HepG2 (cell line): ENCODE measurements around the gene ANTXR1. TPM values are rescaled to one million over a fixed set of nuclear protein-coding genes. Genes with fewer than 3 reads are reported as not detected.

ENCODE experiments used
- AGO1 ChIP-seq: fragments of 200-400 bp; formaldehyde crosslinking; IDR thresholded peaks from 2 replicates; pipeline ENCODE4 v1.6.1; 2017; ENCODE audit warnings: mild to moderate bottlenecking, low read depth, low read length, moderate library complexity; ENCODE audit not compliant: poor library complexity, severe bottlenecking
- BRD4 ChIP-seq: sonication (generic); formaldehyde crosslinking; IDR thresholded peaks from 2 replicates; pipeline ENCODE4 v1.4.0; 2020; ENCODE audit warnings: missing genetic modification reagents
- GFI1 ChIP-seq: sonication (generic); formaldehyde crosslinking; IDR thresholded peaks from 2 replicates; pipeline ENCODE4 v1.5.0; 2020; ENCODE audit warnings: missing genetic modification reagents, mild to moderate bottlenecking, borderline replicate concordance
- HMGA1 ChIP-seq: sonication (generic); formaldehyde crosslinking; conservative IDR thresholded peaks from 2 replicates; pipeline ENCODE4 v1.4.0; 2020; ENCODE audit warnings: missing genetic modification reagents
- HNF4A ChIP-seq: sonication (generic); formaldehyde crosslinking; IDR thresholded peaks from 2 replicates; pipeline ENCODE4 v1.4.0; 2020; ENCODE audit warnings: missing genetic modification reagents
- HNF4G ChIP-seq, 2 experiments: sonication (generic) in 1 of 2; formaldehyde crosslinking in 1 of 2; IDR thresholded peaks; 2 replicates each; pipeline versions ENCODE4 v1.4.0 to v1.6.1; 2011 to 2020; ENCODE audit warnings: borderline replicate concordance in 2 of 2, low read depth in 2 of 2, mild to moderate bottlenecking in 2 of 2, low read length in 1 of 2, missing genetic modification reagents in 1 of 2, moderate library complexity in 1 of 2
- IRF2 ChIP-seq: IDR thresholded peaks from 2 replicates; pipeline ENCODE4 v1.6.1; 2018; ENCODE audit warnings: missing genetic modification reagents, missing compliant biosample characterization
- KDM1A ChIP-seq: IDR thresholded peaks from 2 replicates; pipeline ENCODE4 v1.6.1; 2016; ENCODE audit warnings: missing compliant biosample characterization
- NCOA5 ChIP-seq: sonication (generic); formaldehyde crosslinking; IDR thresholded peaks from 2 replicates; pipeline ENCODE4 v1.4.0; 2020; ENCODE audit warnings: missing genetic modification reagents
- NKX3-1 ChIP-seq: sonication (generic); formaldehyde crosslinking; IDR thresholded peaks from 2 replicates; pipeline ENCODE4 v1.5.0; 2020; ENCODE audit warnings: missing genetic modification reagents
- POLR2A ChIP-seq, 2 experiments: IDR thresholded peaks; 2 replicates each; pipeline ENCODE4 v1.6.1; 2011; ENCODE audit warnings: low read depth in 2 of 2, low read length in 2 of 2, mild to moderate bottlenecking in 1 of 2, moderate library complexity in 1 of 2; ENCODE audit not compliant: insufficient read depth in 1 of 2
- PRMT3 ChIP-seq: sonication (generic); formaldehyde crosslinking; IDR thresholded peaks from 2 replicates; pipeline ENCODE4 v1.8.1; 2022; ENCODE audit warnings: low read depth, mild to moderate bottlenecking, moderate library complexity, missing genetic modification reagents, borderline replicate concordance
- SETDB1 ChIP-seq: sonication (generic); formaldehyde crosslinking; IDR thresholded peaks from 2 replicates; pipeline ENCODE4 v1.5.1; 2020; ENCODE audit warnings: missing genetic modification reagents, mild to moderate bottlenecking, borderline replicate concordance
- SNAPC2 ChIP-seq: sonication (generic); formaldehyde crosslinking; IDR thresholded peaks from 2 replicates; pipeline ENCODE4 v1.8.1; 2022; ENCODE audit warnings: mild to moderate bottlenecking, missing genetic modification reagents
- SP2 ChIP-seq: sonication (generic); formaldehyde crosslinking; IDR thresholded peaks from 2 replicates; pipeline ENCODE4 v1.5.1; 2020; ENCODE audit warnings: mild to moderate bottlenecking, missing genetic modification reagents
- STAT5B ChIP-seq: sonication (generic); formaldehyde crosslinking; IDR thresholded peaks from 2 replicates; pipeline ENCODE4 v1.4.0; 2020; ENCODE audit warnings: missing genetic modification reagents
- ZNF224 ChIP-seq: sonication (generic); formaldehyde crosslinking; IDR thresholded peaks from 2 replicates; pipeline ENCODE4 v1.5.0; 2020; ENCODE audit warnings: mild to moderate bottlenecking, missing genetic modification reagents
- ZNF230 ChIP-seq: sonication (generic); formaldehyde crosslinking; IDR thresholded peaks from 2 replicates; pipeline ENCODE4 v1.4.0; 2020; ENCODE audit warnings: mild to moderate bottlenecking, missing genetic modification reagents
- ZNF607 ChIP-seq: sonication (generic); formaldehyde crosslinking; IDR thresholded peaks from 2 replicates; pipeline ENCODE4 v1.5.1; 2020; ENCODE audit warnings: missing genetic modification reagents, mild to moderate bottlenecking, borderline replicate concordance
- ZNF672 ChIP-seq: sonication (generic); formaldehyde crosslinking; IDR thresholded peaks from 2 replicates; pipeline ENCODE4 v1.8.1; 2022; ENCODE audit warnings: missing genetic modification reagents
- polyA plus RNA-seq, 8 experiments: library from polyadenylated mRNA; depleted of rRNA in 3 of 8; stranded (reverse) in 7 of 8; unstranded in 1 of 8; fragments of >200 nt; fragmentation: Illumina TruSeq in 4 of 8; extraction: Trizol in 4 of 8; gene quantifications; 2 replicates each; pipeline versions ENCODE4 v1.2.1 to v1.2.3, GENCODE V29; 2011 to 2016; ENCODE audit warnings: low read depth in 4 of 8, missing spikeins in 1 of 8, mixed read lengths in 1 of 8; ENCODE audit not compliant: insufficient read depth in 1 of 8
- total RNA-seq, 5 experiments: library from RNA; depleted of rRNA; stranded (reverse); fragments of >200 nt; fragmentation: Illumina TruSeq; extraction: Trizol; gene quantifications; 2 replicates each; pipeline ENCODE4 v1.2.3, GENCODE V29; 2016; ENCODE audit warnings: low read depth in 1 of 5
- TF ChIP-seq, protein P1 (sequence below): sonication (generic); formaldehyde crosslinking; IDR thresholded peaks from 2 replicates; pipeline ENCODE4 v1.5.0; 2020; ENCODE audit warnings: mild to moderate bottlenecking, missing genetic modification reagents, borderline replicate concordance
- TF ChIP-seq, protein P2 (sequence below), 2 experiments: sonication (generic) in 1 of 2; formaldehyde crosslinking in 1 of 2; IDR thresholded peaks; 2 replicates each; pipeline versions ENCODE4 v1.4.0 to v1.6.1; 2018 to 2020; ENCODE audit warnings: missing genetic modification reagents in 2 of 2, borderline replicate concordance in 1 of 2, low read depth in 1 of 2, mild to moderate bottlenecking in 1 of 2, missing biosample characterization in 1 of 2

ANTXR1 gene
- total and polyA plus RNA-seq, 2 of the 13 experiments (the other 11 are each of a cell fraction or from before 2014, with no cell fraction given) = 4.5 to 12.7 TPM

DNA sequence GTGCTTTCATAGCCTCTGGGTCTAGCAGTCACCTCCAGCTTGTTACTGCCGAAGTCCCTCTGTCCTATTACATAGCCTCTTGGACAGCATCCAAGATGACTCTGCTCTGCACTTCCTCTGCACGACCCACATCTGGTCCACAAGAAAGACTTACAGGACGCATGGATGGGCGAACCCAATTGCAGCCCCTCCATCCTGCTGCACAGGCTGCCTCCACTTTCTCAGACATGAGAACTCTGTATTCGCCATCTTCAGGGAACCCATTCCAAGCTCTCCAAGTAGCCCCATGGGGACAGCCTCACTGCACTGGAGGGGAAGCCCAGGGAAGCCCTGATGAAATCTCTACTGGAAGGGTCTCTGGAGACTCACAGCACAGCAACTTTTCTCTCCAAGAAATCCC lies 201.9 kb downstream of the ANTXR1 start (continued):
- TF ChIP-seq ZNF607 (CRISPR knock-in tag) (no peak), HNF4G (IDR thresholded peaks at IDR 0.05; ENCODE audit: borderline replicate concordance, low read depth, low read length) (no peak), HNF4G (CRISPR knock-in tag; IDR thresholded peaks at IDR 0.05; ENCODE audit: borderline replicate concordance, low read depth) (no peak), ZNF230 (CRISPR knock-in tag) (no peak), SNAPC2 (CRISPR knock-in tag) (no peak), AGO1 (no peak), HMGA1 (CRISPR knock-in tag) (no peak), POLR2A (IDR thresholded peaks at IDR 0.05; ENCODE audit: insufficient read depth in 1 of 2, low read depth in 2 of 2, low read length in 2 of 2) (no peak), STAT5B (CRISPR knock-in tag) (no peak), SETDB1 (no peak), KDM1A (CRISPR knock-in tag) (no peak), GFI1 (no peak), SP2 (CRISPR knock-in tag) (no peak), NKX3-1 (CRISPR knock-in tag) (no peak), NCOA5 (no peak), ZNF224 (no peak), PRMT3 (CRISPR knock-in tag) (no peak), HNF4A (no peak), IRF2 (no peak), BRD4 (CRISPR knock-in tag) (no peak), ZNF672 (no peak)
- TF ChIP-seq, protein P1, sequence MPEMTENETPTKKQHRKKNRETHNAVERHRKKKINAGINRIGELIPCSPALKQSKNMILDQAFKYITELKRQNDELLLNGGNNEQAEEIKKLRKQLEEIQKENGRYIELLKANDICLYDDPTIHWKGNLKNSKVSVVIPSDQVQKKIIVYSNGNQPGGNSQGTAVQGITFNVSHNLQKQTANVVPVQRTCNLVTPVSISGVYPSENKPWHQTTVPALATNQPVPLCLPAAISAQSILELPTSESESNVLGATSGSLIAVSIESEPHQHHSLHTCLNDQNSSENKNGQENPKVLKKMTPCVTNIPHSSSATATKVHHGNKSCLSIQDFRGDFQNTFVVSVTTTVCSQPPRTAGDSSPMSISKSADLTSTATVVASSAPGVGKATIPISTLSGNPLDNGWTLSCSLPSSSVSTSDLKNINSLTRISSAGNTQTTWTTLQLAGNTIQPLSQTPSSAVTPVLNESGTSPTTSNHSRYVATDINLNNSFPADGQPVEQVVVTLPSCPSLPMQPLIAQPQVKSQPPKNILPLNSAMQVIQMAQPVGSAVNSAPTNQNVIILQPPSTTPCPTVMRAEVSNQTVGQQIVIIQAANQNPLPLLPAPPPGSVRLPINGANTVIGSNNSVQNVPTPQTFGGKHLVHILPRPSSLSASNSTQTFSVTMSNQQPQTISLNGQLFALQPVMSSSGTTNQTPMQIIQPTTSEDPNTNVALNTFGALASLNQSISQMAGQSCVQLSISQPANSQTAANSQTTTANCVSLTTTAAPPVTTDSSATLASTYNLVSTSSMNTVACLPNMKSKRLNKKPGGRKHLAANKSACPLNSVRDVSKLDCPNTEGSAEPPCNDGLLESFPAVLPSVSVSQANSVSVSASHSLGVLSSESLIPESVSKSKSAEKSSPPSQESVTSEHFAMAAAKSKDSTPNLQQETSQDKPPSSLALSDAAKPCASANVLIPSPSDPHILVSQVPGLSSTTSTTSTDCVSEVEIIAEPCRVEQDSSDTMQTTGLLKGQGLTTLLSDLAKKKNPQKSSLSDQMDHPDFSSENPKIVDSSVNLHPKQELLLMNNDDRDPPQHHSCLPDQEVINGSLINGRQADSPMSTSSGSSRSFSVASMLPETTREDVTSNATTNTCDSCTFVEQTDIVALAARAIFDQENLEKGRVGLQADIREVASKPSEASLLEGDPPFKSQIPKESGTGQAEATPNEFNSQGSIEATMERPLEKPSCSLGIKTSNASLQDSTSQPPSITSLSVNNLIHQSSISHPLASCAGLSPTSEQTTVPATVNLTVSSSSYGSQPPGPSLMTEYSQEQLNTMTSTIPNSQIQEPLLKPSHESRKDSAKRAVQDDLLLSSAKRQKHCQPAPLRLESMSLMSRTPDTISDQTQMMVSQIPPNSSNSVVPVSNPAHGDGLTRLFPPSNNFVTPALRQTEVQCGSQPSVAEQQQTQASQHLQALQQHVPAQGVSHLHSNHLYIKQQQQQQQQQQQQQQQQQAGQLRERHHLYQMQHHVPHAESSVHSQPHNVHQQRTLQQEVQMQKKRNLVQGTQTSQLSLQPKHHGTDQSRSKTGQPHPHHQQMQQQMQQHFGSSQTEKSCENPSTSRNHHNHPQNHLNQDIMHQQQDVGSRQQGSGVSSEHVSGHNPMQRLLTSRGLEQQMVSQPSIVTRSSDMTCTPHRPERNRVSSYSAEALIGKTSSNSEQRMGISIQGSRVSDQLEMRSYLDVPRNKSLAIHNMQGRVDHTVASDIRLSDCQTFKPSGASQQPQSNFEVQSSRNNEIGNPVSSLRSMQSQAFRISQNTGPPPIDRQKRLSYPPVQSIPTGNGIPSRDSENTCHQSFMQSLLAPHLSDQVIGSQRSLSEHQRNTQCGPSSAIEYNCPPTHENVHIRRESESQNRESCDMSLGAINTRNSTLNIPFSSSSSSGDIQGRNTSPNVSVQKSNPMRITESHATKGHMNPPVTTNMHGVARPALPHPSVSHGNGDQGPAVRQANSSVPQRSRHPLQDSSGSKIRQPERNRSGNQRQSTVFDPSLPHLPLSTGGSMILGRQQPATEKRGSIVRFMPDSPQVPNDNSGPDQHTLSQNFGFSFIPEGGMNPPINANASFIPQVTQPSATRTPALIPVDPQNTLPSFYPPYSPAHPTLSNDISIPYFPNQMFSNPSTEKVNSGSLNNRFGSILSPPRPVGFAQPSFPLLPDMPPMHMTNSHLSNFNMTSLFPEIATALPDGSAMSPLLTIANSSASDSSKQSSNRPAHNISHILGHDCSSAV (CRISPR knock-in tag) = no peak
- TF ChIP-seq, protein P2, sequence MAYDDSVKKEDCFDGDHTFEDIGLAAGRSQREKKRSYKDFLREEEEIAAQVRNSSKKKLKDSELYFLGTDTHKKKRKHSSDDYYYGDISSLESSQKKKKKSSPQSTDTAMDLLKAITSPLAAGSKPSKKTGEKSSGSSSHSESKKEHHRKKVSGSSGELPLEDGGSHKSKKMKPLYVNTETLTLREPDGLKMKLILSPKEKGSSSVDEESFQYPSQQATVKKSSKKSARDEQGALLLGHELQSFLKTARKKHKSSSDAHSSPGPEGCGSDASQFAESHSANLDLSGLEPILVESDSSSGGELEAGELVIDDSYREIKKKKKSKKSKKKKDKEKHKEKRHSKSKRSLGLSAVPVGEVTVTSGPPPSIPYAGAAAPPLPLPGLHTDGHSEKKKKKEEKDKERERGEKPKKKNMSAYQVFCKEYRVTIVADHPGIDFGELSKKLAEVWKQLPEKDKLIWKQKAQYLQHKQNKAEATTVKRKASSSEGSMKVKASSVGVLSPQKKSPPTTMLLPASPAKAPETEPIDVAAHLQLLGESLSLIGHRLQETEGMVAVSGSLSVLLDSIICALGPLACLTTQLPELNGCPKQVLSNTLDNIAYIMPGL (CRISPR knock-in tag; IDR thresholded peaks at IDR 0.05; ENCODE audit: borderline replicate concordance in 1 of 2, low read depth in 1 of 2) = no peak
